ENCODE data around the gene UBAC1.

Gene UBAC1

DNA sequence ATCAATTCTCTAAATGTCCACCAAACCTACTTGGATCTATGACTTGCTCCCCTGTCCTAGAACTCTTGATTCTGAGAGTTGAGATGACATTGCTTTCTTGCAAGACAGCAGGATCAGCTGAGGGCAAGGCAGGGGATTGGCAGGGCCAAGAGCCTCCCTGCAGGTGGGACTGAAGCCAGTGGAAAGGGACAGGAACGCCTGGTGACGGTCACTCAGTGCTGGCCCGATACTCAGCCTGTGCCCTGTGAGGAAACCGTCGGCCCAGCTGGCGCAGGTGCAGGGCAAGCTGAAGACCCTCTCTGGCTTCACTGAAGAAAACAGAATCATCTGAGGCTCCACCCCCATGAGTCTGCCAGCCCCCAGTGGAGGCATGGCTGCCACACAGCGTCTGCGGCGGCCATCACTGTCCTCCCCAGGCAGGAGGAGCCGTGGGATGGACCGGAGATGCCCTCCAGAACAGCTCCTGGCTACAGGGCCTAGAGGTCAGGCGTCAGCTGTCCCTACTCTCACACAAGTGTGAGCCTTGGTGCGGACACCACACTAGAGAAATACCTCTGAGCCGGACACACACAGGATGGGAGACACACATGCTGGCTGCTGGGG is 14.7 kb downstream of the UBAC1 start:
- Histone ChIP-seq H3K27ac (ENCODE audit: extremely low read depth, low read depth, low read length) (no peak overlapping the region), H3K4me1 (ENCODE audit: control insufficient read depth, insufficient read depth, low read length) (no peaks in the 10 kb centered on the region), H3K4me3 (ENCODE audit: low read depth, low read length) (no peak overlapping the region), H3K9me3 (ENCODE audit: control insufficient read depth, insufficient read depth, low read depth, low read length) (no peaks in the 10 kb centered on the region), H3K36me3 (ENCODE audit: control insufficient read depth in 2 of 2, insufficient read depth in 1 of 2, low read length in 2 of 2) (peaks cover 0 to 75% of the 10 kb centered on the region in 2 experiments; a peak in 2 of 3 replicates)
- ChIA-PET CTCF (interaction anchor here (0.6 kb wide), 1 partner anchor 314 kb away, joined by 3 read pairs; no protein-coding TSS in a partner anchor), POLR2A (no interaction called here)
- no peak for TF ChIP-seq ZBTB1 (tag by site-specific recombination; IDR thresholded peaks at IDR 0.05)
- no peak for TF ChIP-seq ZNF48 (tag by site-specific recombination; IDR thresholded peaks at IDR 0.05)
- TF ChIP-seq HOXD13 (CRISPR knock-in tag; IDR thresholded peaks at IDR 0.05; ENCODE audit: borderline replicate concordance) = no peak
- no peak for TF ChIP-seq ZNF274 (IDR thresholded peaks at IDR 0.05; ENCODE audit: low read length)
- TF ChIP-seq ZNF274 (tag by site-specific recombination; IDR thresholded peaks at IDR 0.05; ENCODE audit: borderline replicate concordance) = no peak
- no peak for TF ChIP-seq ZFP41 (tag by site-specific recombination; IDR thresholded peaks at IDR 0.05; ENCODE audit: borderline replicate concordance)
- TF ChIP-seq ZNF585B (tag by site-specific recombination; IDR thresholded peaks at IDR 0.05) = no peak
- no peak for TF ChIP-seq ZNF473 (tag by site-specific recombination; IDR thresholded peaks at IDR 0.05)
- no peak for TF ChIP-seq ZNF701 (tag by site-specific recombination; IDR thresholded peaks at IDR 0.05)

DNA sequence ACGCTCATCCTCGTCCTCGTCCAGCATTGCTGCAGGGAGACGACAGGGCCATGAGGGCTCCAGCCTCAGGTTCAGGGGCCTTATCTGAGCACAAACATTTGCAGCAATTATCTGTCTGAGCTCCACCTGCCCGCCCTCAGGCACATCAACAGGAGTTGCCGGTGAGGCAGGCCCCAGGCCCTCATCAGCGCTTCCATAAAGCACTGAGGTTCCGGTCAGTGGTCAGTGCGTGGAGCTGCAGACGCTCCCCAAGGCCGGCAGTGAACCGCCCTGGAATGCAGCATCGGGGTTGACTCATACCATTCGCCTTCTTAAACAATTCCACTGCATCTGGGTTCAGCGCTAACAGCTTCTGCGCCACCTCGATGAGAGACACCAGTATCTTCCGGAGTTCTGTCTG is 15.2 kb downstream of the UBAC1 start:
- Histone ChIP-seq H3K9me3 (ENCODE audit: control insufficient read depth, insufficient read depth, low read depth, low read length) (no peaks in the 10 kb centered on the region), H3K4me3 (ENCODE audit: low read depth, low read length) (no peak overlapping the region), H3K27ac (ENCODE audit: extremely low read depth, low read depth, low read length) (no peak overlapping the region), H3K4me1 (ENCODE audit: control insufficient read depth, insufficient read depth, low read length) (no peaks in the 10 kb centered on the region), H3K36me3 (ENCODE audit: control insufficient read depth in 2 of 2, insufficient read depth in 1 of 2, low read length in 2 of 2) (peaks cover 0 to 76% of the 10 kb centered on the region in 2 experiments; a peak in 2 of 3 replicates)
- POLR2A ChIA-PET = no interaction called here
- CTCF ChIA-PET = no interaction called here
- TF ChIP-seq ZNF433 (tag by site-specific recombination; IDR thresholded peaks at IDR 0.05; ENCODE audit: low read depth) (no peak), PRDM2 (tag by site-specific recombination; IDR thresholded peaks at IDR 0.05; ENCODE audit: borderline replicate concordance) (no peak), ZNF521 (tag by site-specific recombination; IDR thresholded peaks at IDR 0.05) (no peak), ZNF211 (tag by site-specific recombination; IDR thresholded peaks at IDR 0.05; ENCODE audit: low read depth) (no peak), ZBTB21 (tag by site-specific recombination; IDR thresholded peaks at IDR 0.05) (no peak), ZNF76 (tag by site-specific recombination; IDR thresholded peaks at IDR 0.05; ENCODE audit: borderline replicate concordance, low read depth) (no peak), MYNN (tag by site-specific recombination; IDR thresholded peaks at IDR 0.05; ENCODE audit: borderline replicate concordance) (no peak), ZNF548 (tag by site-specific recombination; IDR thresholded peaks at IDR 0.05) (no peak), GLI4 (tag by site-specific recombination; IDR thresholded peaks at IDR 0.05) (no peak), ZBTB8A (tag by site-specific recombination; IDR thresholded peaks at IDR 0.05) (no peak), ZNF148 (tag by site-specific recombination; IDR thresholded peaks at IDR 0.05; ENCODE audit: borderline replicate concordance) (no peak)
- TF ChIP-seq, protein P1, sequence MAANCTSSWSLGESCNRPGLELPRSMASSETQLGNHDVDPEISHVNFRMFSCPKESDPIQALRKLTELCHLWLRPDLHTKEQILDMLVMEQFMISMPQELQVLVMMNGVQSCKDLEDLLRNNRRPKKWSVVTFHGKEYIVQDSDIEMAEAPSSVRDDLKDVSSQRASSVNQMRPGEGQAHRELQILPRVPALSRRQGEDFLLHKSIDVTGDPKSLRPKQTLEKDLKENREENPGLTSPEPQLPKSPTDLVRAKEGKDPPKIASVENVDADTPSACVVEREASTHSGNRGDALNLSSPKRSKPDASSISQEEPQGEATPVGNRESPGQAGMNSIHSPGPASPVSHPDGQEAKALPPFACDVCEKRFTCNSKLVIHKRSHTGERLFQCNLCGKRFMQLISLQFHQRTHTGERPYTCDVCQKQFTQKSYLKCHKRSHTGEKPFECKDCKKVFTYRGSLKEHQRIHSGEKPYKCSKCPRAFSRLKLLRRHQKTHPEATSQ (tag by site-specific recombination; IDR thresholded peaks at IDR 0.05) = no peak
- TF ChIP-seq, protein P2, sequence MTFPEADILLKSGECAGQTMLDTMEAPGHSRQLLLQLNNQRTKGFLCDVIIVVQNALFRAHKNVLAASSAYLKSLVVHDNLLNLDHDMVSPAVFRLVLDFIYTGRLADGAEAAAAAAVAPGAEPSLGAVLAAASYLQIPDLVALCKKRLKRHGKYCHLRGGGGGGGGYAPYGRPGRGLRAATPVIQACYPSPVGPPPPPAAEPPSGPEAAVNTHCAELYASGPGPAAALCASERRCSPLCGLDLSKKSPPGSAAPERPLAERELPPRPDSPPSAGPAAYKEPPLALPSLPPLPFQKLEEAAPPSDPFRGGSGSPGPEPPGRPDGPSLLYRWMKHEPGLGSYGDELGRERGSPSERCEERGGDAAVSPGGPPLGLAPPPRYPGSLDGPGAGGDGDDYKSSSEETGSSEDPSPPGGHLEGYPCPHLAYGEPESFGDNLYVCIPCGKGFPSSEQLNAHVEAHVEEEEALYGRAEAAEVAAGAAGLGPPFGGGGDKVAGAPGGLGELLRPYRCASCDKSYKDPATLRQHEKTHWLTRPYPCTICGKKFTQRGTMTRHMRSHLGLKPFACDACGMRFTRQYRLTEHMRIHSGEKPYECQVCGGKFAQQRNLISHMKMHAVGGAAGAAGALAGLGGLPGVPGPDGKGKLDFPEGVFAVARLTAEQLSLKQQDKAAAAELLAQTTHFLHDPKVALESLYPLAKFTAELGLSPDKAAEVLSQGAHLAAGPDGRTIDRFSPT (tag by site-specific recombination; IDR thresholded peaks at IDR 0.05) = no peak
